Medulla oblongata (tissue), 1 donor: ENCODE measurements around the gene PITX3.
"Not testable (repeated sequence)": the region's sequence is repeated elsewhere in the genome, so short reads cannot be mapped to it uniquely, and the experiment has no call there.

Experiments
- DNase-seq: peaks from one replicate; pipeline ENCODE4 v3.0.0-alpha.2; 2015; ENCODE audit errors: extremely low spot score

The PITX3 gene

GRCh38 chr10:102255404-102255803 lies 14.1 kb upstream of the PITX3 start:
- DNase-seq, result no peak

DNA sequence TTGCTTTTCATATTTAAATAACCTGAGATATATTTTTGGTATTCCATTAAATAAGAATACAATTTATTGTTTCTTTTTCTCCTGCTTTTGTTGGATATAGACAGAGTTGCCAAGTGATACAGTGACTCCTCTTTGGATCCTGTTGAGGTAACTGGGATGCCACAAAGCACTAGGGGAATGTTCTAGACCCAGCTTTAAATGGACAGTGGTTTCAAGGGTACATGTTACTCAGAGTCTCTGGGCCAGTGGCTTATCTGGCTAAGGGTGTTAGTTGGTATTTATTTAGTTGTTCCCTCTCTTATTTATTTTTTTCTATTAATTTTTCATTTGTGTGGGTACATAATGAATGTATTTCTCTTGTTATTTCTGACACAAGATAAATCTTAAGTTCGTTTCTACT lies 13.1 kb upstream of the PITX3 start:
- no peak for DNase-seq

DNA sequence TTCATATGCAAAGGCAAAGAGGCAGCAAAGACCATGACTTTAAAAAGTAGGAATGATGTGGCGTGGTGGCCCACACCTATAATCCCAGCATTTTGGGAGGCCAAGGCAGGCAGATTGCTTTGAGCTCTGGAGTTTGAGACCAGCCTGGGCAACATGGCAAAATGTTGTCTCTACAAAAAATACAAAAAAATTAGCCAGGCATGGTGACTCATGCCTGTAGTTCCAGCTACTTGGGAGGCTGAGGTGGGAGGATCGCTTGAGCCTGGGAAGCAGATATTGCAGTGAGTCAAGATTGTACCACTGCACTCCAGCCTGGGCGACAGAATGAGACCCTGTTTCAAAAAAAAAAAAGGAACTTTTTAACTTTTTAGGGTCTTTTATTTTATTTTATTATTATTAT lies 11.2 kb upstream of the PITX3 start:
- DNase-seq, result not testable (repeated sequence)

GRCh38 chr10:102247734-102248133 lies 6.4 kb upstream of the PITX3 start:
- DNase-seq, result peak; percentile 47

DNA sequence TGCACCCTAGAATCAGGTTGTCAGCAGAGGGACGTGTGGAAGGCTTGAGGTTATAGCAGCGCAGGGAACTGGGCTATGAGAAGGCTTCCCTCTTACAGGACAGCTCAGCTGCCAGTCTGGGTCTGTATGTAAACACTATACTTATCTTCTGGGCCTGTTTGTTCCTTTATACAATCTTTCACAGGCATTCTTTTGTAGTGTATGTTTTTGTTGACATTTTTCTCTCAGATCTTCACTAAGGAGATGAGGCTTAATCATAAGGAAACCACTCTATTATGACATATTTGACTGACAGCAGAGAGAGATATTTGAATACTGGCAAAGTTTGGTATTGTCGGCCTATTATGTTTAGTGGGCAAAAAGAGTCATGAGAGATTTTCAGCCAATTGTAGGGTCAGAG lies 4.9 kb upstream of the PITX3 start:
- no peak for DNase-seq

DNA sequence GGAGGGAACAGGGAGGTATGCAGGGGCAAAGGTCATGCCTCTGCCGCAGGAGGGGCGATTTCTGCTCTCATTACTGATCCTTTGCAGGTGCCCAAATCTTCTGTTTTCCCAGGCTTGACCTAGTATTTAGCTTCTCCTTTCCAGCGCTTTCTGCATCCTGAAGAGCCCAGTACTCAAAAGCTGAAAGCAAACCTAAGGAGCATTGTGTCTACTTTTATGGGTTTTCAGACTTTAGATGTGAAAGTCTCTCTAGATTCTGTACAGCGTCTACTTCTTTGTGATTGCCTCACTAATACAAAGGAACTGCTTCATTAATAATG lies 4.6 kb upstream of the PITX3 start:
- DNase-seq, result no peak

GRCh38 chr10:102245082-102245931 lies 4.0 kb upstream of the PITX3 start, which contains the start of gene GBF1:
GBF1 (plus strand) TSS chr10:102245532; CDS start chr10:102258939, 13,407 bp downstream.
- DNase-seq, result peak; percentile 100

DNA sequence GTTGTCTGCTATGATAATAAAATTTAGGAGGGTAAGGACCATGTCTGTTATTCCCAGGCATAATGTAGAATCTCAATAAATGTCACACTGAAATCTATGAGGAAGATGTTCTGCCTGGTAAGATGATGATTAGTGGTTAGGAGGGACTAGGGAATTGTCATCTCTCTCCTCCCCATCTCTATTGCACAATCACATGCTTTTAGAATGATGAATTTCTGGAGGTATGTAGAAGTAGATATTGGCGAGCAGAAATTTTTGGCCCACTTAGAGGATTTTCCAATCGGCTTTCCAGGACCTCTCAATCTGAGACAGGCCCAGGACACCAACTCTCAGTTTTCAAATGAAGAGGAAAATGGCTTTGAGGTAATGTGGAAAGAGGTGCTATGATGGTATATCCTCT lies 2.0 kb upstream of the PITX3 start:
- no peak for DNase-seq

DNA sequence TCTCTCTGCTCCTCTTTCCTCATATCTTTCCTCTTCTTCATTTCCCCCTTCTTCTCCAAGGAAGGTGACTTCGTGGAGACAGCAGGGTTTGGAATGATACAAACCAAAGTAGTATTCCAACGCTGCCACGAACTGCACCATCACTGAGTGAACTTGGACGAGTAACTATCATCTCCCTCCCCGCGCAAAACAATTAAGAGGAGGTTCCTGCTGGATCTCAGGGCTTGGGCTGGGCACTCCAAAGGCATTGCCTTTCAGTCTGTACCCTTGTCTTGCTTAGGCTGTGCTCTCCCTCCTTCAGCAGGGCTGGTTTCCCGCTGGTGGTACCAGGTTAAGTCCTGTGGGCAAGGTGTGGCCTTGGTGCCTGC lies 790 bp upstream of the PITX3 start:
- DNase-seq, result no peak

DNA sequence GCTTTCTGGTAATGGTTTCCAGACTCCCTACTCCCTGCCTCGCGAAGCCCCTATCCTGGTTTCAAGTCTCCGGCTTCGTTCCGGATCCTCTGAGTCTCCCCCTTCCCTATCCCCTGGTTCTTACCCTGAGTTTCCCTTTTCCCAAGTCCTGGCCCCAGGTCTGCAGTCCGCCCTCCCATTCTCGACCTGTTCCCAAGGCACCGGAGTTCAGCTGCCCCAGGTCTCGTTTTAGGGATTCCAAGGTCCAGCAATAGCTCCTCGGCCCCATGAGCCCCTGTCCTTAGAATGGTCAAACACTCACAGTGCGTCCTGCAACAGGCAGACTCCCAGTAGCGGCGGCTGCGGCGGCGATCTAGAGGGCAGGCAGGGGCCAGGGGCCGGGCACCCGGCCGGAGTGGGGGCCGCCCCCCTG lies 274 bp downstream of the PITX3 start:
- DNase-seq, result no peak

DNA sequence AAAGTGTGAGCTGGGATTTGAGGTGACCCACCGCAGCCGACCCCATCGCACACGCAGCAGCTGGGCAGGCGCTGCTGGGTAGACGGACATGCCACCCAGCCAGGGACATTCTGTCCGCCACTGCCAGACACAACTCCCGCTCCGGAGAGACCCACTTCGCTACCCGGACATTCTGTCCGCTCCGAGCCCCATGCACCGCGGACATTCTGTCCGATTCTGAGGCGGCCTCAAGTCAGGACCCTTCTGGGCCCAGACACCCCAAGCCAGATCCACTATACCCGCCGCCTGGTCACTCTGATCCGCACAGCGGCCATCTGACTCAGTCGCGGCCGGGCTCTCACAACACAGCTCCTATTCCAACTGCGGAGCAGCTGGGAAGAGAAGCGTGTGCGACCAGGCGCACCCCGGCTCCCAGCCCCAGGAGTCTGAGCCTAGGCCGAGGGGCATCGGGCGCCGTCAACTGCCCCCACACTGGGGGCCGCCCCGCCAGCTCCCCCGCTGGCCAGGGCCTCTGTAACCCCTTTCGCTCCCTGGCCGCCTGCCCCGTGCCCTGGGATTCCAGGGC lies 763 bp downstream of the PITX3 start:
- DNase-seq, result no peak

DNA sequence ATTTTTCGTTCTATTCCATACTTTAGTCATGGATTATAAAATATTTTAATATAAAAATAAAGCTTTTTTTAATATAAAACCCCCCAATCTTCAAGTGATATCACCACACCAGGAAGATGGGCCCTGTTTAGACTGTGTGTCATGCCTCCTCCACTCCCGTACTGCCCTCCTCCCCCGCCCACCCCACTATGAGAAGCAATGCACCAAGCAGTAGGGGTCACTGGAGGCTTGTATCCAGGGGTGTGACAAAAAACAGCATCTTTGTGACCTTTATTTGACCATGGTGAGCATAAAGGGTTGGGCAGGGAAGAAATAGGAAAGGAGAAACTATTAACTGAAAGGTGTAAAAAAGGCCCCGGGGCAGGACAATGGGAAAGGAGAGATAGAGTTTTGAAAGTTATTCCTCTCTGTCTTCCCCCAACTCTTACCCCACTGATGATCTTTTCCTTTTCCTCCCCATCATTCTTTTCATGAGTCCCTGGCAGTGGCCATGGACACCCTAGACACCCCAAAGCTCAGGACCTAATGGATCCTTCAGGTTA lies 3.5 kb downstream of the PITX3 start:
- no peak for DNase-seq

DNA sequence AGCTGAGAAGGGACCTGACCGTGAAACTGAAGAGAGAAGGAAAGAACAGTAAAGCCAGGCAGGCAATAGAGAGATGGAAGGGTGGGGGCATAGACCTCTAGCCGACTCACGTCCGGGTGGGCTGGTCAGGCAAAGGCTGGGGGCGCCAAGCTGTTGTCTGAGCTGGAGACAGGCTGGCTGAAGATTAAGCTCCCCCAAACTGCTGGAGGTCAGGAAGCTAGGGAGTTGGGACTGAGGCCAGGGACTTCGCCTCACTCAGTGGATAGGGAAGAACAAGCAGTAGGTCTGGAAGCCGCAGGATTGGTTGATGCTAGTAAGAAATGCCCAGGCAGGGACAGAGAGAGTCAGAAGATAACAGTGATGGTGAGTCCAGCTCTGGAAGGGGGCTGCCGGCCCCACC lies 5.3 kb downstream of the PITX3 start:
- no peak for DNase-seq

DNA sequence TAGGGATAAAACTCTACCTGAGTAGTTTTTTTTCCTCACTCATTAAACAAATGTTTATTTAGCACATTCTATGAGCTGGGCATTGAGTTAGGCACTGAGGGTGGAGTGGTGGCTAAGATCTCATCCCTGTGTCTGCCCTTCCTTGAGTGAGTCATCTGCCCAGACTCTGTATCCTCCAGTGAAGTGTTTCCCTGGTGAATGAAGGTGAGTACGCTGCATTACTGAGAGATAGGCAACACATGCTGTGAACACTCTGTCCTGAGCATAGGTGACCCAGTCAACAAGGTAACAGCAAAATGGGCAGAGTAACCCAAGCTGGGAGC lies 5.8 kb downstream of the PITX3 start:
- DNase-seq, result no peak

GRCh38 chr10:102234888-102235597 lies 6.3 kb downstream of the PITX3 start:
- DNase-seq, result no peak

- DNase-seq, result no peak
These were observed 7.3 kb downstream of the PITX3 start for GRCh38 chr10:102233997-102234396.

- DNase-seq, result no peak
These were observed 9.7 kb downstream of the PITX3 start for GRCh38 chr10:102231357-102232318.

GRCh38 chr10:102230861-102231356 lies 10.4 kb downstream of the PITX3 start:
- DNase-seq, result no peak

DNA sequence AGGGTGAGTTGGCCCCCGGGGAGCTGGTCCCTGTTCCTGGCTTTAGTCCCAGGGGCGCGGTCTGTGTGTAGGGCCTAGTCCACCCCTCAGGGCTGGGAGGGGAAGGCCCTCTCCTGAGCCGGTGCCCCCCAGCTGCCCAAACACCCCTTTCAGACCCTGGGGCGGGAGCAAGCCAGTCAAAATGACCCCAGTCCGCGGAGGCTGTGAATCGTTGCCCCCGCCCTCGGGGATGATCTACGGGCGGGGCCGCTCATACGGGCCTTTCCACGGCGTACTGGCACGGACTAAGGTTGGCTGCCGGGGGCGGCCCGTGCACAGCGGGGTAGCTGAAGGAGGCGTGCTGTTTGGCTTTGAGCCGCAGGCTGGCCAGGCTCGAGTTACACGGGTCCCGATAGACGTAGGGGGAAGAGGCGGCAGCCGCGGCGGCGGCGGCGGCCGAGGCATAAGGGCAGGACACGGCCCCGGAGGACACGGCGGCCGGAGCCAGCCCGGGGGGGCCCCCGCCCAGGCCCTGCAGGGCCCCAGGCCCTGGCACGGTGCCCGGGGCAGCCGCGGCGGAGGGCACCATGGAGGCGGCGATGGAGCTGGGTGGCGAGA lies 10.9 kb downstream of the PITX3 start:
- no peak for DNase-seq

DNA sequence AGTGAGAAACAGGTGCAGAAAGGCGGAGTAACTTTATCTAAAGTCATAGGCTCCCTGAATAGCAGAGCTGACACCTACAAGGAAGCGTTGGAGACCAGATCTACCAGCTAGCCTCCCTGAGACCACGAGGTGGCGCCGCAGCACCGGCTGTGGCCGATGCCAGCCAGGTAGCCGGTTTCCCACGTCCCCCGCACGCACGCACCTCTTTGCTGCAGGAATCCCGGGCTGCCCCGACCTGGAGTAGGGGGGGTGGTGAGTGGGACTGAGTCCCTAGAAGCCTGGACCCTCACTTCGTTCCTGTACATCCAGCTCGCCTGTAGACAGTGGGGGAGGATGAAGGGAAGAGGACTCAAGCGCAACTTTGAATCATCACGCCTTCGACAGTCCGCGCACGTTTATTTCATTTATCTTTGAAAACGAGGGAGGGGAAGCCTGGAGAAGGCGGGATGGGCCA lies 11.5 kb downstream of the PITX3 start:
- DNase-seq, result peak; percentile 80

GRCh38 chr10:102227050-102227449 lies 14.3 kb downstream of the PITX3 start:
- DNase-seq, result no peak
